ENCODE measurements around the gene THOC7. TPM values are rescaled to one million over a fixed set of nuclear protein-coding genes. Genes with fewer than 3 reads are reported as not detected.

Gene THOC7
- total RNA-seq, 1 donor from 2014 or later: 13.8 TPM

DNA sequence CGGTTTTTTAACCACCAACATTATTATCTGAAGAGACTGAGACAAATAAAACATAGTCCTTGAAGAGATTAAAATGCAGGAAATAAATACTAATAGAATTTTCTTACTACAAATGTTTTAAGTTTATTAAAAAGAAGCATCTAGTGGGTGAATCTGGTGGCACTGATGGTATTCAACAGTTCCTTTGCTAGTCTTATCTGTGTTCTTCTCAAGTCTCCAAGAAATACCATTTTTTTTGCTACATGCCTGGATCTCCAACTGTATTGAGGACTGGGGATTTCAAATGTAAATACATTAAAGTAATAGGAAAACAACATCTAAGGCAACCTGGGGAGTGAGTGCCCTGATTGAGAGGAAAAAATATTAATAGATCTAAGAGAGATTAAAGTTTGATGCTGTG is 21.9 kb downstream of the THOC7 start:
- H3K27ac ChIP-seq: no peak overlapping the region
- no peaks in the 10 kb centered on the region for H3K4me1 ChIP-seq
- H3K27me3 ChIP-seq: no peaks in the 10 kb centered on the region
- intact Hi-C loops (cut with DNase I): no loop called here
- TF ChIP-seq, protein P1, sequence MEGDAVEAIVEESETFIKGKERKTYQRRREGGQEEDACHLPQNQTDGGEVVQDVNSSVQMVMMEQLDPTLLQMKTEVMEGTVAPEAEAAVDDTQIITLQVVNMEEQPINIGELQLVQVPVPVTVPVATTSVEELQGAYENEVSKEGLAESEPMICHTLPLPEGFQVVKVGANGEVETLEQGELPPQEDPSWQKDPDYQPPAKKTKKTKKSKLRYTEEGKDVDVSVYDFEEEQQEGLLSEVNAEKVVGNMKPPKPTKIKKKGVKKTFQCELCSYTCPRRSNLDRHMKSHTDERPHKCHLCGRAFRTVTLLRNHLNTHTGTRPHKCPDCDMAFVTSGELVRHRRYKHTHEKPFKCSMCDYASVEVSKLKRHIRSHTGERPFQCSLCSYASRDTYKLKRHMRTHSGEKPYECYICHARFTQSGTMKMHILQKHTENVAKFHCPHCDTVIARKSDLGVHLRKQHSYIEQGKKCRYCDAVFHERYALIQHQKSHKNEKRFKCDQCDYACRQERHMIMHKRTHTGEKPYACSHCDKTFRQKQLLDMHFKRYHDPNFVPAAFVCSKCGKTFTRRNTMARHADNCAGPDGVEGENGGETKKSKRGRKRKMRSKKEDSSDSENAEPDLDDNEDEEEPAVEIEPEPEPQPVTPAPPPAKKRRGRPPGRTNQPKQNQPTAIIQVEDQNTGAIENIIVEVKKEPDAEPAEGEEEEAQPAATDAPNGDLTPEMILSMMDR (IDR thresholded peaks at IDR 0.05): no peak
- no peaks in the 10 kb centered on the region for H3K9me3 ChIP-seq
- H3K36me3 ChIP-seq: no peaks in the 10 kb centered on the region
- no peak overlapping the region for H3K4me3 ChIP-seq
- DNase-seq (ENCODE audit: low spot score in 2 of 2): no peak

DNA sequence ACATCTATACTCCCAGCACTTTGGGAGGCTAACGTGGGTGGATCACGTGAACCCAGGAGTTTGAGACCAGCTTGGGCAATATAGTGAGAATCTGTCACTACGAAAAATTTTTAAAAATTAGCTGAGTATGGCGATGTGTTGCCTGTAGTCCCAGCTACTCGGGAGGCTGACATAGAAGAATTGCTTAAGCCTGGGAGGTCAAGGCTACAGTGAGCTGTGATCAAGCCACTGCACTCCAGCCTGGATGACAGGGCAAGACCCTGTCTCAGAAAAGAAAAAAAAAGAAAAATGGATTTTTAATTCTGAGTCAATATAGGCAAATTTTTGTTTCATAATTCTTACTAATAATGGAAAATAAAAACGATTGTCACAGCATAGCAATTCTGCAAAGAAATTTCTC is 31.2 kb downstream of the THOC7 start:
- TF ChIP-seq, protein P1 (IDR thresholded peaks at IDR 0.05): no peak
- Histone ChIP-seq H3K9me3 (no peaks in the 10 kb centered on the region), H3K4me3 (no peak overlapping the region), H3K4me1 (no peaks in the 10 kb centered on the region), H3K27me3 (no peaks in the 10 kb centered on the region), H3K27ac (no peak overlapping the region), H3K36me3 (peaks cover 22 to 42% of the 10 kb centered on the region in 2 donors)
- DNase-seq (ENCODE audit: low spot score in 2 of 2): no peak
- intact Hi-C loops (cut with DNase I): no loop called here

GRCh38 chr3:63830526-63830925 is 33.1 kb downstream of the THOC7 start:
- no peak overlapping the region for H3K27ac ChIP-seq
- no peak overlapping the region for H3K4me3 ChIP-seq
- no peaks in the 10 kb centered on the region for H3K4me1 ChIP-seq
- H3K9me3 ChIP-seq: no peaks in the 10 kb centered on the region
- DNase-seq (ENCODE audit: low spot score in 2 of 2): no peak
- H3K27me3 ChIP-seq: no peaks in the 10 kb centered on the region
- TF ChIP-seq, protein P1 (IDR thresholded peaks at IDR 0.05): no peak
- peaks cover 22 to 42% of the 10 kb centered on the region in 2 donors for H3K36me3 ChIP-seq
- intact Hi-C loops (cut with DNase I): no loop called here

- Histone ChIP-seq H3K9me3 (no peaks in the 10 kb centered on the region), H3K27ac (no peak overlapping the region), H3K4me1 (no peaks in the 10 kb centered on the region), H3K27me3 (no peaks in the 10 kb centered on the region), H3K36me3 (peaks cover 5 to 6% of the 10 kb centered on the region in 2 donors), H3K4me3 (no peak overlapping the region)
- intact Hi-C loops (cut with DNase I): no loop called here
- TF ChIP-seq, protein P1 (IDR thresholded peaks at IDR 0.05): no peak
- no peak for DNase-seq (ENCODE audit: low spot score in 2 of 2)
Measured at GRCh38 chr3:63824309-63824708, 39.3 kb downstream of the THOC7 start.

DNA sequence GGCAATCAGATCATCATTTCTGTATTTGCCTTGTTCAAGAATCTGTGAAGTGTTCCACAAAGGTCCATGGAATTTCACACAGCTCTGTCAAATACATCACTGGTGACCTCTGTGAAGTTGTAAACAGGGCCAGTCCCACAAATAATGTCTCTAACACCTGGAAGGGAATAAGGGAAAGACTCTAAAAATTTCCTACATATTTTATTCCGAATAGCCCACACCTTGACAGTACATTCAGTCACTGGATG is 44.5 kb downstream of the THOC7 start, which contains the start of gene C3orf49:
C3orf49 (plus strand) TSS at position 149 of the 248 bp plus-strand sequence. CDS start 173 bp downstream, outside the sequence.
- DNase-seq (ENCODE audit: low spot score in 2 of 2): no peak
- no peaks in the 10 kb centered on the region for H3K36me3 ChIP-seq
- TF ChIP-seq, protein P1 (IDR thresholded peaks at IDR 0.05): no peak
- intact Hi-C loops (cut with DNase I): loop anchor here (10.0 kb wide), 1 partner anchor 1194 kb away; no protein-coding TSS in a partner anchor
- no peak within 1 kb of the TSS for H3K4me3 ChIP-seq
- H3K27me3 ChIP-seq: no peaks in the 10 kb centered on the region
- no peaks in the 10 kb centered on the region for H3K4me1 ChIP-seq
- H3K9me3 ChIP-seq: no peaks in the 10 kb centered on the region
- no peak within 1 kb of the TSS for H3K27ac ChIP-seq
